HepG2 (cell line): ENCODE results near the gene NECTIN2. TPM values are rescaled to one million over a fixed set of nuclear protein-coding genes. Genes with fewer than 3 reads are reported as not detected.
A peak's percentile ranks its signal among the peaks of the same experiment; 100 is the strongest.

Source experiments
- CREM ChIP-seq, 2 experiments: sonication (generic) in 1 of 2; formaldehyde crosslinking in 1 of 2; IDR thresholded peaks; 2 replicates each; pipeline versions ENCODE4 v1.4.0 to v1.6.1; 2016 to 2020; ENCODE audit warnings: antibody characterized with exemption in 1 of 2, mild to moderate bottlenecking in 1 of 2, missing genetic modification reagents in 1 of 2
- EEA1 ChIP-seq: sonication (generic); formaldehyde crosslinking; IDR thresholded peaks from 2 replicates; pipeline ENCODE4 v1.5.1; 2020; ENCODE audit warnings: mild to moderate bottlenecking, missing genetic modification reagents, borderline replicate concordance
- JARID2 ChIP-seq: sonication (generic); formaldehyde crosslinking; IDR thresholded peaks from 2 replicates; pipeline ENCODE4 v1.8.1; 2023; ENCODE audit warnings: missing genetic modification reagents, inconsistent platforms; ENCODE audit not compliant: insufficient replicate concordance
- LCORL ChIP-seq, 2 experiments: fragments of 450-650 bp in 1 of 2; sonication (generic) in 1 of 2; formaldehyde crosslinking in 1 of 2; IDR thresholded peaks; 2 replicates each; pipeline versions ENCODE4 v1.5.0 to v1.6.1; 2017 to 2020; ENCODE audit warnings: antibody characterized with exemption in 1 of 2, missing genetic modification reagents in 1 of 2
- NR3C1 ChIP-seq: sonication (generic); formaldehyde crosslinking; IDR thresholded peaks from 2 replicates; pipeline ENCODE4 v1.4.0; 2020; ENCODE audit warnings: missing genetic modification reagents
- PRMT3 ChIP-seq: sonication (generic); formaldehyde crosslinking; IDR thresholded peaks from 2 replicates; pipeline ENCODE4 v1.8.1; 2022; ENCODE audit warnings: low read depth, mild to moderate bottlenecking, moderate library complexity, missing genetic modification reagents, borderline replicate concordance
- RBAK ChIP-seq: sonication (generic); formaldehyde crosslinking; IDR thresholded peaks from 2 replicates; pipeline ENCODE4 v1.5.1; 2020; ENCODE audit warnings: mild to moderate bottlenecking, missing genetic modification reagents
- SOX6 ChIP-seq, 2 experiments: fragments of 450-650 bp in 1 of 2; sonication (generic) in 1 of 2; formaldehyde crosslinking in 1 of 2; IDR thresholded peaks; 2 replicates each; pipeline versions ENCODE4 v1.4.0 to v1.6.1; 2017 to 2020; ENCODE audit warnings: antibody characterized with exemption in 1 of 2, mild to moderate bottlenecking in 1 of 2, missing genetic modification reagents in 1 of 2
- TFDP2 ChIP-seq: sonication (generic); formaldehyde crosslinking; IDR thresholded peaks from 2 replicates; pipeline ENCODE4 v1.4.0; 2020; ENCODE audit warnings: missing genetic modification reagents
- ZBTB4 ChIP-seq: sonication (generic); formaldehyde crosslinking; IDR thresholded peaks from 2 replicates; pipeline ENCODE4 v1.4.0; 2020; ENCODE audit warnings: missing genetic modification reagents, mild to moderate bottlenecking, borderline replicate concordance
- ZNF12 ChIP-seq: sonication (generic); formaldehyde crosslinking; IDR thresholded peaks from 2 replicates; pipeline ENCODE4 v1.5.0; 2020; ENCODE audit warnings: missing genetic modification reagents
- ZNF20 ChIP-seq: sonication (generic); formaldehyde crosslinking; IDR thresholded peaks from 2 replicates; pipeline ENCODE4 v1.4.0; 2020; ENCODE audit warnings: mild to moderate bottlenecking, moderate library complexity, missing genetic modification reagents
- ZNF225 ChIP-seq: sonication (generic); formaldehyde crosslinking; IDR thresholded peaks from 2 replicates; pipeline ENCODE4 v1.4.0; 2020; ENCODE audit warnings: mild to moderate bottlenecking, missing genetic modification reagents
- ZNF264 ChIP-seq: sonication (generic); formaldehyde crosslinking; IDR thresholded peaks from 2 replicates; pipeline ENCODE4 v1.4.0; 2020; ENCODE audit warnings: missing genetic modification reagents
- polyA plus RNA-seq, 8 experiments: library from polyadenylated mRNA; depleted of rRNA in 3 of 8; stranded (reverse) in 7 of 8; unstranded in 1 of 8; fragments of >200 nt; fragmentation: Illumina TruSeq in 4 of 8; extraction: Trizol in 4 of 8; gene quantifications; 2 replicates each; pipeline versions ENCODE4 v1.2.1 to v1.2.3, GENCODE V29; 2011 to 2016; ENCODE audit warnings: low read depth in 4 of 8, missing spikeins in 1 of 8, mixed read lengths in 1 of 8; ENCODE audit not compliant: insufficient read depth in 1 of 8
- total RNA-seq, 5 experiments: library from RNA; depleted of rRNA; stranded (reverse); fragments of >200 nt; fragmentation: Illumina TruSeq; extraction: Trizol; gene quantifications; 2 replicates each; pipeline ENCODE4 v1.2.3, GENCODE V29; 2016; ENCODE audit warnings: low read depth in 1 of 5
- TF ChIP-seq, protein P1 (sequence below): sonication (generic); formaldehyde crosslinking; IDR thresholded peaks from 2 replicates; pipeline ENCODE4 v1.9.0; 2021; ENCODE audit warnings: mild to moderate bottlenecking, missing genetic modification reagents

NECTIN2 gene
- total and polyA plus RNA-seq, 2 of the 13 experiments (the other 11 are each of a cell fraction or from before 2014, with no cell fraction given) = 75.4 to 114 TPM

DNA sequence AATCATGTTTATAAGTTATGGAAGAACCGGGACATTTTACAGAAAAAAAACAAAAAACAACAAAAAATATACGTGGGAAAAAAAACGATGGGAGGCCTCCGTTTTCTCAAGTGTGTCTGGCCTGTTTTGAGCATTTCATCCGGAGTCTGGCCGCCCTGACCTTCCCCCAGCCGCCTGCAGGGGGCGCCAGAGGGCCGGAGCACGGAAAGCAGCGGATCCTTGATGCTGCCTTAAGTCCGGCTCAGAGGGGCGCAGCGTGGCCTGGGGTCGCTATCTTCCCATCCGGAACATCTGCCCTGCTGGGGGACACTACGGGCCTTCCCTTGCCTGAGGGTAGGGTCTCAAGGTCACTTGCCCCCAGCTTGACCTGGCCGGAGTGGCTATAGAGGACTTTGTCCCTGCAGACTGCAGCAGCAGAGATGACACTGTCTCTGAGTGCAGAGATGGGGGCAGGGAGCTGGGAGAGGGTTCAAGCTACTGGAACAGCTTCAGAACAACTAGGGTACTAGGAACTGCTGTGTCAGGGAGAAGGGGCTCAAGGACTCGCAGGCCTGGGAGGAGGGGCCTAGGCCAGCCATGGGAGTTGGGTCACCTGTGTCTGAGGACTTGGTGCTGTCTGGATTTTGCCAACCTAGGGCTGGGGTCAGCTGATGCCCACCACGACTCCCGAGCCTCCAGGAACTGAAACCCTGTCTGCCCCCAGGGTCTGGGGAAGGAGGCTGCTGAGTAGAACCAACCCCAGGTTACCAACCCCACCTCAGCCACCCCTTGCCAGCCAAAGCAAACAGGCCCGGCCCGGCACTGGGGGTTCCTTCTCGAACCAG, 57.7 kb downstream of the NECTIN2 start (continued):
- TF ChIP-seq PRMT3 (peak; percentile 43; the same call in 1 of the 2 replicates), TFDP2 (CRISPR knock-in tag) (peak; percentile 20), ZNF225 (CRISPR knock-in tag) (0 out of 2 replicates have a peak, but pooled peaks have one; percentile 16), ZNF264 (CRISPR knock-in tag) (peak; percentile 64; the same call in 1 of the 2 replicates), NR3C1 (CRISPR knock-in tag) (no peak), JARID2 (CRISPR knock-in tag) (peak; percentile 56), ZNF20 (CRISPR knock-in tag) (no peak), RBAK (no peak), ZBTB4 (CRISPR knock-in tag) (peak; percentile 84; the same call in 1 of the 2 replicates), ZNF12 (CRISPR knock-in tag) (no peak), LCORL (IDR thresholded peaks at IDR 0.05) (no peak), LCORL (CRISPR knock-in tag; IDR thresholded peaks at IDR 0.05) (peak; percentile 93), SOX6 (IDR thresholded peaks at IDR 0.05) (no peak), SOX6 (CRISPR knock-in tag; IDR thresholded peaks at IDR 0.05) (peak; percentile 65), EEA1 (0 out of 2 replicates have a peak, but pooled peaks have one; percentile 37), CREM (IDR thresholded peaks at IDR 0.05) (peak; percentile 66), CREM (CRISPR knock-in tag; IDR thresholded peaks at IDR 0.05) (no peak)
- TF ChIP-seq, protein P1, sequence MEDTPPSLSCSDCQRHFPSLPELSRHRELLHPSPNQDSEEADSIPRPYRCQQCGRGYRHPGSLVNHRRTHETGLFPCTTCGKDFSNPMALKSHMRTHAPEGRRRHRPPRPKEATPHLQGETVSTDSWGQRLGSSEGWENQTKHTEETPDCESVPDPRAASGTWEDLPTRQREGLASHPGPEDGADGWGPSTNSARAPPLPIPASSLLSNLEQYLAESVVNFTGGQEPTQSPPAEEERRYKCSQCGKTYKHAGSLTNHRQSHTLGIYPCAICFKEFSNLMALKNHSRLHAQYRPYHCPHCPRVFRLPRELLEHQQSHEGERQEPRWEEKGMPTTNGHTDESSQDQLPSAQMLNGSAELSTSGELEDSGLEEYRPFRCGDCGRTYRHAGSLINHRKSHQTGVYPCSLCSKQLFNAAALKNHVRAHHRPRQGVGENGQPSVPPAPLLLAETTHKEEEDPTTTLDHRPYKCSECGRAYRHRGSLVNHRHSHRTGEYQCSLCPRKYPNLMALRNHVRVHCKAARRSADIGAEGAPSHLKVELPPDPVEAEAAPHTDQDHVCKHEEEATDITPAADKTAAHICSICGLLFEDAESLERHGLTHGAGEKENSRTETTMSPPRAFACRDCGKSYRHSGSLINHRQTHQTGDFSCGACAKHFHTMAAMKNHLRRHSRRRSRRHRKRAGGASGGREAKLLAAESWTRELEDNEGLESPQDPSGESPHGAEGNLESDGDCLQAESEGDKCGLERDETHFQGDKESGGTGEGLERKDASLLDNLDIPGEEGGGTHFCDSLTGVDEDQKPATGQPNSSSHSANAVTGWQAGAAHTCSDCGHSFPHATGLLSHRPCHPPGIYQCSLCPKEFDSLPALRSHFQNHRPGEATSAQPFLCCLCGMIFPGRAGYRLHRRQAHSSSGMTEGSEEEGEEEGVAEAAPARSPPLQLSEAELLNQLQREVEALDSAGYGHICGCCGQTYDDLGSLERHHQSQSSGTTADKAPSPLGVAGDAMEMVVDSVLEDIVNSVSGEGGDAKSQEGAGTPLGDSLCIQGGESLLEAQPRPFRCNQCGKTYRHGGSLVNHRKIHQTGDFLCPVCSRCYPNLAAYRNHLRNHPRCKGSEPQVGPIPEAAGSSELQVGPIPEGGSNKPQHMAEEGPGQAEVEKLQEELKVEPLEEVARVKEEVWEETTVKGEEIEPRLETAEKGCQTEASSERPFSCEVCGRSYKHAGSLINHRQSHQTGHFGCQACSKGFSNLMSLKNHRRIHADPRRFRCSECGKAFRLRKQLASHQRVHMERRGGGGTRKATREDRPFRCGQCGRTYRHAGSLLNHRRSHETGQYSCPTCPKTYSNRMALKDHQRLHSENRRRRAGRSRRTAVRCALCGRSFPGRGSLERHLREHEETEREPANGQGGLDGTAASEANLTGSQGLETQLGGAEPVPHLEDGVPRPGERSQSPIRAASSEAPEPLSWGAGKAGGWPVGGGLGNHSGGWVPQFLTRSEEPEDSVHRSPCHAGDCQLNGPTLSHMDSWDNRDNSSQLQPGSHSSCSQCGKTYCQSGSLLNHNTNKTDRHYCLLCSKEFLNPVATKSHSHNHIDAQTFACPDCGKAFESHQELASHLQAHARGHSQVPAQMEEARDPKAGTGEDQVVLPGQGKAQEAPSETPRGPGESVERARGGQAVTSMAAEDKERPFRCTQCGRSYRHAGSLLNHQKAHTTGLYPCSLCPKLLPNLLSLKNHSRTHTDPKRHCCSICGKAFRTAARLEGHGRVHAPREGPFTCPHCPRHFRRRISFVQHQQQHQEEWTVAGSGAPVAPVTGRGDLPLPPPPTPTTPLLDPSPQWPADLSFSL = no peak
